ENCODE results near the gene CCDC158. TPM values are rescaled to one million over a fixed set of nuclear protein-coding genes. Genes with fewer than 3 reads are reported as not detected.

CCDC158 gene
- polyA plus RNA-seq, 1 of the 3 experiments (the other 2 are of a cell fraction): not detected

DNA sequence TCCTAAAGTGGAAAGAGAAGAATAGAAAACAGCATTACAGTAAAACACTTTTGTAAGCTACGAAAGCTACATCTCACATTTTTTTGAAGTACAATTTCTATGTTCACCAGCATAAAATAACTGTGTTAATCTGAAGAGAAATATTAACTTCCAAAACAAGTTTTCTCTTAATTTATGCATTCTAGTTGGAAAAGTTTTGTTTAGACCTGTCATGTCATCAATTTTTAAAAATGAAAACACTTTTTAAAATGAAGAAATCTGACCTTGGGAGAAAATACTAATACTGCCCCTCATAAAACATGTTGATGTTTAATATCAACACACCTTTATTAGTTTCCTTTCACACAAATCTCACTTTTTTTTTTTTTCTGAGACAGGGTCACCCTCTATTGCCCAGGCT is 45.2 kb downstream of the CCDC158 start:
- peaks cover 0 to 7% of the 10 kb centered on the region in 2 experiments; a peak in 2 of 4 replicates for H3K4me1 ChIP-seq (ENCODE audit: control insufficient read depth in 1 of 2, insufficient read depth in 2 of 2, low read depth in 1 of 2, low read length in 1 of 2)
- H3K4me3 ChIP-seq (ENCODE audit: low read depth in 2 of 2, low read length in 1 of 2): no peak overlapping the region
- no peaks in the 10 kb centered on the region for H3K9me3 ChIP-seq
- H3K9ac ChIP-seq: no peak overlapping the region
- WGBS (ENCODE audit: low lambda C conversion rate): 100% methylated on average over 1 of the region's 1 CpG
- no peaks in the 10 kb centered on the region for H3K36me3 ChIP-seq (replicated peaks in 1 of 2; ENCODE audit: control insufficient read depth in 1 of 2, insufficient read depth in 2 of 2, low read length in 1 of 2)
- H2AFZ ChIP-seq (ENCODE audit: low read depth): no peak overlapping the region
- H4K20me1 ChIP-seq (ENCODE audit: insufficient read depth): no peaks in the 10 kb centered on the region
- ChIA-PET CTCF (interaction anchor here (0.6 to 6.0 kb wide), 6 partner anchors 9 to 197 kb away, joined by 3 to 160 read pairs (median 4); partner anchors contain the start of gene STBD1), POLR2A (no interaction called here)
- no peak overlapping the region for H3K4me2 ChIP-seq
- peaks cover 11% of the 10 kb centered on the region for H3F3A ChIP-seq (replicated peaks; ENCODE audit: insufficient read depth)
- no peaks in the 10 kb centered on the region for H3K27me3 ChIP-seq (ENCODE audit: insufficient read depth)
- DNase-seq: no peak
- H3K79me2 ChIP-seq (ENCODE audit: insufficient read depth): no peaks in the 10 kb centered on the region
- H3K27ac ChIP-seq (ENCODE audit: low read depth in 2 of 2, low read length in 1 of 2): no peak overlapping the region
- TF ChIP-seq FOSL2 (IDR thresholded peaks at IDR 0.05; ENCODE audit: borderline replicate concordance, low read depth) (no peak), TCF12 (IDR thresholded peaks at IDR 0.05) (no peak), GATA2 (CRISPR knock-in tag; IDR thresholded peaks at IDR 0.05) (no peak), EP300 (IDR thresholded peaks at IDR 0.05; ENCODE audit: borderline replicate concordance in 1 of 2, low read depth in 1 of 2, low read length in 1 of 2) (no peak)
- TF ChIP-seq, protein P1, sequence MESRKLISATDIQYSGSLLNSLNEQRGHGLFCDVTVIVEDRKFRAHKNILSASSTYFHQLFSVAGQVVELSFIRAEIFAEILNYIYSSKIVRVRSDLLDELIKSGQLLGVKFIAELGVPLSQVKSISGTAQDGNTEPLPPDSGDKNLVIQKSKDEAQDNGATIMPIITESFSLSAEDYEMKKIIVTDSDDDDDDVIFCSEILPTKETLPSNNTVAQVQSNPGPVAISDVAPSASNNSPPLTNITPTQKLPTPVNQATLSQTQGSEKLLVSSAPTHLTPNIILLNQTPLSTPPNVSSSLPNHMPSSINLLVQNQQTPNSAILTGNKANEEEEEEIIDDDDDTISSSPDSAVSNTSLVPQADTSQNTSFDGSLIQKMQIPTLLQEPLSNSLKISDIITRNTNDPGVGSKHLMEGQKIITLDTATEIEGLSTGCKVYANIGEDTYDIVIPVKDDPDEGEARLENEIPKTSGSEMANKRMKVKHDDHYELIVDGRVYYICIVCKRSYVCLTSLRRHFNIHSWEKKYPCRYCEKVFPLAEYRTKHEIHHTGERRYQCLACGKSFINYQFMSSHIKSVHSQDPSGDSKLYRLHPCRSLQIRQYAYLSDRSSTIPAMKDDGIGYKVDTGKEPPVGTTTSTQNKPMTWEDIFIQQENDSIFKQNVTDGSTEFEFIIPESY (IDR thresholded peaks at IDR 0.05; ENCODE audit: borderline replicate concordance, low read depth): no peak
- TF ChIP-seq, protein P2, sequence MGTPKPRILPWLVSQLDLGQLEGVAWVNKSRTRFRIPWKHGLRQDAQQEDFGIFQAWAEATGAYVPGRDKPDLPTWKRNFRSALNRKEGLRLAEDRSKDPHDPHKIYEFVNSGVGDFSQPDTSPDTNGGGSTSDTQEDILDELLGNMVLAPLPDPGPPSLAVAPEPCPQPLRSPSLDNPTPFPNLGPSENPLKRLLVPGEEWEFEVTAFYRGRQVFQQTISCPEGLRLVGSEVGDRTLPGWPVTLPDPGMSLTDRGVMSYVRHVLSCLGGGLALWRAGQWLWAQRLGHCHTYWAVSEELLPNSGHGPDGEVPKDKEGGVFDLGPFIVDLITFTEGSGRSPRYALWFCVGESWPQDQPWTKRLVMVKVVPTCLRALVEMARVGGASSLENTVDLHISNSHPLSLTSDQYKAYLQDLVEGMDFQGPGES (IDR thresholded peaks at IDR 0.05; ENCODE audit: low read depth, low read length): no peak
- no peaks in the 10 kb centered on the region for H3K9me2 ChIP-seq

DNA sequence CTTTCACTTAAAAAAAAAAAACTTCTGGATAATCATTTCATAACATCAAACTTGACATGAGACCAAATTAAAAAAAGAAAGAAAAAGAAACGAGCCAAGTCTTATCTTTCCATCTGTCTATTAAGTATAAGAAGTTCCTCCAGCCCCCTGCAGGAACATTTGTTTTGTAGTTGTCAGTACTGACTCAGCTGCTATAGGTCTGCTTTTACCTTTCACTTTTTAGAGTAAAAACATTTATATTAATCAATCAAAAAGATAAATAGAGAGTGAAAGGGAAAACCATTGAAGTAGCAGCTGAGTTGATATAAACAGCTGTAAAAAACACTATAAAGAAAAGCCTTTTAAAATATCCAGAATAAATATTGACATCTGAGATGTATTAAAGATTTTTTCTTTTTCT is 46.1 kb downstream of the CCDC158 start:
- Histone ChIP-seq H3K4me1 (ENCODE audit: control insufficient read depth in 1 of 2, insufficient read depth in 2 of 2, low read depth in 1 of 2, low read length in 1 of 2) (peaks cover 0 to 7% of the 10 kb centered on the region in 2 experiments; a peak in 2 of 4 replicates), H3K79me2 (ENCODE audit: insufficient read depth) (no peaks in the 10 kb centered on the region), H3K36me3 (replicated peaks in 1 of 2; ENCODE audit: control insufficient read depth in 1 of 2, insufficient read depth in 2 of 2, low read length in 1 of 2) (no peaks in the 10 kb centered on the region), H3K4me2 (peak overlapping the region; percentile 1; the same call in 1 of the 2 replicates), H3F3A (replicated peaks; ENCODE audit: insufficient read depth) (peaks cover 11% of the 10 kb centered on the region), H3K27me3 (ENCODE audit: insufficient read depth) (no peaks in the 10 kb centered on the region; the same call in 1 of the 2 replicates), H3K9ac (no peak overlapping the region), H4K20me1 (ENCODE audit: insufficient read depth) (no peaks in the 10 kb centered on the region), H3K9me2 (no peaks in the 10 kb centered on the region), H3K27ac (ENCODE audit: low read depth in 2 of 2, low read length in 1 of 2) (peak overlapping the region in 1 of 2 experiments; percentile 3; a peak in 1 of 4 replicates), H2AFZ (ENCODE audit: low read depth) (no peak overlapping the region), H3K4me3 (ENCODE audit: low read depth in 2 of 2, low read length in 1 of 2) (no peak overlapping the region; a peak in 1 of 4 replicates), H3K9me3 (no peaks in the 10 kb centered on the region)
- DNase-seq: no peak
- WGBS (ENCODE audit: low lambda C conversion rate): 0% methylated on average over 1 of the region's 1 CpG
- ChIA-PET CTCF (interaction anchor here (1.3 to 6.0 kb wide), 4 partner anchors 10 to 196 kb away, joined by 5 to 160 read pairs (median 25); partner anchors contain the start of genes FAM47E and STBD1), POLR2A (no interaction called here)
- TF ChIP-seq, protein P3, sequence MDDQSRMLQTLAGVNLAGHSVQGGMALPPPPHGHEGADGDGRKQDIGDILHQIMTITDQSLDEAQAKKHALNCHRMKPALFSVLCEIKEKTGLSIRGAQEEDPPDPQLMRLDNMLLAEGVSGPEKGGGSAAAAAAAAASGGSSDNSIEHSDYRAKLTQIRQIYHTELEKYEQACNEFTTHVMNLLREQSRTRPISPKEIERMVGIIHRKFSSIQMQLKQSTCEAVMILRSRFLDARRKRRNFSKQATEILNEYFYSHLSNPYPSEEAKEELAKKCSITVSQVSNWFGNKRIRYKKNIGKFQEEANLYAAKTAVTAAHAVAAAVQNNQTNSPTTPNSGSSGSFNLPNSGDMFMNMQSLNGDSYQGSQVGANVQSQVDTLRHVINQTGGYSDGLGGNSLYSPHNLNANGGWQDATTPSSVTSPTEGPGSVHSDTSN (IDR thresholded peaks at IDR 0.05): peak; percentile 38
- no peak for TF ChIP-seq NRF1 (IDR thresholded peaks at IDR 0.05; ENCODE audit: low read depth, low read length)
- TF ChIP-seq, protein P4, sequence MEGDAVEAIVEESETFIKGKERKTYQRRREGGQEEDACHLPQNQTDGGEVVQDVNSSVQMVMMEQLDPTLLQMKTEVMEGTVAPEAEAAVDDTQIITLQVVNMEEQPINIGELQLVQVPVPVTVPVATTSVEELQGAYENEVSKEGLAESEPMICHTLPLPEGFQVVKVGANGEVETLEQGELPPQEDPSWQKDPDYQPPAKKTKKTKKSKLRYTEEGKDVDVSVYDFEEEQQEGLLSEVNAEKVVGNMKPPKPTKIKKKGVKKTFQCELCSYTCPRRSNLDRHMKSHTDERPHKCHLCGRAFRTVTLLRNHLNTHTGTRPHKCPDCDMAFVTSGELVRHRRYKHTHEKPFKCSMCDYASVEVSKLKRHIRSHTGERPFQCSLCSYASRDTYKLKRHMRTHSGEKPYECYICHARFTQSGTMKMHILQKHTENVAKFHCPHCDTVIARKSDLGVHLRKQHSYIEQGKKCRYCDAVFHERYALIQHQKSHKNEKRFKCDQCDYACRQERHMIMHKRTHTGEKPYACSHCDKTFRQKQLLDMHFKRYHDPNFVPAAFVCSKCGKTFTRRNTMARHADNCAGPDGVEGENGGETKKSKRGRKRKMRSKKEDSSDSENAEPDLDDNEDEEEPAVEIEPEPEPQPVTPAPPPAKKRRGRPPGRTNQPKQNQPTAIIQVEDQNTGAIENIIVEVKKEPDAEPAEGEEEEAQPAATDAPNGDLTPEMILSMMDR (IDR thresholded peaks at IDR 0.05): peak; percentile 23; the same call in 1 of the 2 replicates
- peak; percentile 5; the same call in 1 of the 2 replicates for TF ChIP-seq TCF12 (IDR thresholded peaks at IDR 0.05)
- TF ChIP-seq, protein P5, sequence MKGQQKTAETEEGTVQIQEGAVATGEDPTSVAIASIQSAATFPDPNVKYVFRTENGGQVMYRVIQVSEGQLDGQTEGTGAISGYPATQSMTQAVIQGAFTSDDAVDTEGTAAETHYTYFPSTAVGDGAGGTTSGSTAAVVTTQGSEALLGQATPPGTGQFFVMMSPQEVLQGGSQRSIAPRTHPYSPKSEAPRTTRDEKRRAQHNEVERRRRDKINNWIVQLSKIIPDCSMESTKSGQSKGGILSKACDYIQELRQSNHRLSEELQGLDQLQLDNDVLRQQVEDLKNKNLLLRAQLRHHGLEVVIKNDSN (IDR thresholded peaks at IDR 0.05; ENCODE audit: borderline replicate concordance, low read depth): no peak
